SK-N-SH treated with all-trans-retinoic acid at 6 μM for 48 hours (cell line): Measurements from ENCODE around the gene PTPRN2.

Experiments
- ARNTL ChIP-seq: fragments of 450-650 bp; formaldehyde crosslinking; IDR thresholded peaks from 2 replicates; pipeline ENCODE4 v1.5.0; 2020; ENCODE audit warnings: low read depth, mild to moderate bottlenecking, moderate library complexity, borderline replicate concordance
- CSDC2 ChIP-seq: fragments of 250-450 bp; sonication (Bioruptor Pico); IDR thresholded peaks from 2 replicates; pipeline ENCODE4 v1.5.0; 2020; ENCODE audit warnings: mild to moderate bottlenecking, moderate library complexity
- CSRNP3 ChIP-seq: fragments of 250-450 bp; sonication (Bioruptor Pico); IDR thresholded peaks from 2 replicates; pipeline ENCODE4 v1.5.1; 2021; ENCODE audit warnings: mild to moderate bottlenecking, moderate library complexity
- ESRRG ChIP-seq: fragments of 250-450 bp; sonication (Bioruptor Pico); IDR thresholded peaks from 2 replicates; pipeline ENCODE4 v1.6.1; 2021; ENCODE audit warnings: mild to moderate bottlenecking
- GLIS3 ChIP-seq: fragments of 250-450 bp; sonication (Bioruptor Pico); IDR thresholded peaks from 2 replicates; pipeline ENCODE4 v1.5.0; 2020; ENCODE audit warnings: mild to moderate bottlenecking, moderate library complexity
- ISL1 ChIP-seq: fragments of 250-450 bp; sonication (Bioruptor Pico); IDR thresholded peaks from 2 replicates; pipeline ENCODE4 v2.1.2; 2022; ENCODE audit warnings: mild to moderate bottlenecking, moderate library complexity
- RARB ChIP-seq: fragments of 250-450 bp; sonication (Bioruptor Pico); IDR thresholded peaks from 2 replicates; pipeline ENCODE4 v1.8.0; 2021; ENCODE audit warnings: mild to moderate bottlenecking, moderate library complexity
- SNAI2 ChIP-seq: fragments of 250-450 bp; sonication (Bioruptor Pico); IDR thresholded peaks from 2 replicates; pipeline ENCODE4 v1.5.0; 2020; ENCODE audit warnings: mild to moderate bottlenecking, moderate library complexity
- TCF4 ChIP-seq: fragments of 250-450 bp; sonication (Bioruptor Pico); IDR thresholded peaks from 2 replicates; pipeline ENCODE4 v1.8.0; 2021; ENCODE audit warnings: mild to moderate bottlenecking, moderate library complexity, borderline replicate concordance
- TOX ChIP-seq: fragments of 250-450 bp; sonication (Bioruptor Pico); IDR thresholded peaks from 2 replicates; pipeline ENCODE4 v1.8.0; 2021; ENCODE audit warnings: mild to moderate bottlenecking, moderate library complexity, borderline replicate concordance
- TSHZ2 ChIP-seq: fragments of 250-450 bp; sonication (Bioruptor Pico); IDR thresholded peaks from 2 replicates; pipeline ENCODE4 v1.5.0; 2020; ENCODE audit warnings: mild to moderate bottlenecking, moderate library complexity
- ZFP30 ChIP-seq: fragments of 450-650 bp; formaldehyde crosslinking; IDR thresholded peaks from 2 replicates; pipeline ENCODE4 v1.5.0; 2022; ENCODE audit warnings: mild to moderate bottlenecking, moderate library complexity
- ZNF565 ChIP-seq: fragments of 450-650 bp; formaldehyde crosslinking; conservative IDR thresholded peaks from 2 replicates; pipeline ENCODE4 v1.5.0; 2020; ENCODE audit warnings: low read depth, mild to moderate bottlenecking, moderate library complexity

- TF ChIP-seq ISL1 (CRISPR knock-in tag), result no peak
- TF ChIP-seq CSRNP3 (CRISPR knock-in tag), result no peak
- no peak for TF ChIP-seq TOX
- no peak for TF ChIP-seq ZNF565 (CRISPR knock-in tag)
- no peak for TF ChIP-seq RARB (CRISPR knock-in tag)
- no peak for TF ChIP-seq CSDC2 (CRISPR knock-in tag)
- TF ChIP-seq TCF4, result no peak
- TF ChIP-seq GLIS3 (CRISPR knock-in tag), result no peak
- no peak for TF ChIP-seq ESRRG (CRISPR knock-in tag)
- TF ChIP-seq ARNTL (CRISPR knock-in tag), result no peak
- TF ChIP-seq SNAI2 (CRISPR knock-in tag), result no peak
- no peak for TF ChIP-seq ZFP30 (CRISPR knock-in tag)
- no peak for TF ChIP-seq TSHZ2 (CRISPR knock-in tag)
Observed at GRCh38 chr7:157570531-157571200, 1017.0 kb downstream of the PTPRN2 start.
